Measurements from ENCODE around the gene MAEA. TPM values are rescaled to one million over a fixed set of nuclear protein-coding genes. Genes with fewer than 3 reads are reported as not detected.

MAEA gene
- total and polyA plus RNA-seq, 4 donors: 20.9 to 33.9 (median 29.8) TPM

GRCh38 chr4:1350169-1350520 lies 60.5 kb downstream of the MAEA start:
- Histone ChIP-seq H3K36me3 (ENCODE audit: control insufficient read depth in 4 of 4, insufficient read depth in 3 of 4, low read depth in 1 of 4, low read length in 3 of 4) (peaks cover 0 to 13% (median 3%) of the 10 kb centered on the region in 4 donors), H3K27ac (ENCODE audit: low read depth in 1 of 2, low read length in 2 of 2) (no peak overlapping the region), H3K27me3 (ENCODE audit: control insufficient read depth in 4 of 4, insufficient read depth in 4 of 4, low read length in 3 of 4) (no peaks in the 10 kb centered on the region), H3K9me3 (ENCODE audit: control insufficient read depth in 4 of 4, low read length in 3 of 4) (no peaks in the 10 kb centered on the region), H3K9ac (ENCODE audit: low read depth in 1 of 2, low read length in 2 of 2) (no peak overlapping the region), H3K4me3 (ENCODE audit: low read depth in 1 of 3, low read length in 3 of 3) (no peak overlapping the region), H3K4me1 (ENCODE audit: control insufficient read depth in 4 of 4, insufficient read depth in 4 of 4, low read length in 3 of 4) (peaks cover 7 to 25% (median 16%) of the 10 kb centered on the region in 4 donors)
- WGBS: 81% methylated on average over 5 of the region's 5 CpGs
- DNase-seq (ENCODE audit: low spot score): no peak
- TF ChIP-seq HNF4G (IDR thresholded peaks at IDR 0.05) (no peak), ZBTB33 (IDR thresholded peaks at IDR 0.05) (no peak), FOXA1 (IDR thresholded peaks at IDR 0.05) (no peak), YY1 (IDR thresholded peaks at IDR 0.05) (no peak)

- H3K27me3 ChIP-seq (ENCODE audit: control insufficient read depth in 4 of 4, insufficient read depth in 4 of 4, low read length in 3 of 4): no peaks in the 10 kb centered on the region
- 34% methylated on average over 24 of the region's 24 CpGs for WGBS
- no peak overlapping the region for H3K9ac ChIP-seq (ENCODE audit: low read depth in 1 of 2, low read length in 2 of 2)
- no peak overlapping the region for H3K4me3 ChIP-seq (ENCODE audit: low read depth in 1 of 3, low read length in 3 of 3)
- no peaks in the 10 kb centered on the region for H3K9me3 ChIP-seq (ENCODE audit: control insufficient read depth in 4 of 4, low read length in 3 of 4)
- peaks cover 4 to 17% (median 11%) of the 10 kb centered on the region in 4 donors for H3K4me1 ChIP-seq (ENCODE audit: control insufficient read depth in 4 of 4, insufficient read depth in 4 of 4, low read length in 3 of 4)
- DNase-seq (ENCODE audit: low spot score): peak; percentile 88
- H3K36me3 ChIP-seq (ENCODE audit: control insufficient read depth in 4 of 4, insufficient read depth in 3 of 4, low read depth in 1 of 4, low read length in 3 of 4): peaks cover 3 to 16% (median 3%) of the 10 kb centered on the region in 4 donors
- H3K27ac ChIP-seq (ENCODE audit: low read depth in 1 of 2, low read length in 2 of 2): no peak overlapping the region
- TF ChIP-seq GABPA (IDR thresholded peaks at IDR 0.05 in 1 of 2, conservative IDR thresholded peaks at IDR 0.05 in 1 of 2) (no peak), SP1 (IDR thresholded peaks at IDR 0.05) (no peak), EGR1 (IDR thresholded peaks at IDR 0.05; ENCODE audit: low read depth in 2 of 2) (no peak), ZBTB33 (IDR thresholded peaks at IDR 0.05) (no peak), HNF4A (conservative IDR thresholded peaks at IDR 0.05) (no peak), HNF4G (IDR thresholded peaks at IDR 0.05) (no peak), FOXA1 (IDR thresholded peaks at IDR 0.05) (no peak), RAD21 (IDR thresholded peaks at IDR 0.05) (peak; percentile 80 to 90), TAF1 (conservative IDR thresholded peaks at IDR 0.05) (no peak), ATF3 (IDR thresholded peaks at IDR 0.05) (no peak), MAX (IDR thresholded peaks at IDR 0.05) (no peak), YY1 (IDR thresholded peaks at IDR 0.05) (no peak), CTCF (IDR thresholded peaks at IDR 0.05; ENCODE audit: low read depth, low read length, missing input control) (peak; percentile 85)
Measured at GRCh38 chr4:1351854-1352566, 62.3 kb downstream of the MAEA start.

Data from liver (tissue), 9 donors.